Esophagus muscularis mucosa (tissue), 4 donors: ENCODE measurements around the gene CYBA. TPM values are rescaled to one million over a fixed set of nuclear protein-coding genes. Genes with fewer than 3 reads are reported as not detected.

Source experiments
- DNase-seq: peaks from one replicate; pipeline ENCODE4 v3.0.0-alpha.2; 2017; ENCODE audit errors: extremely low spot score
- H3K27ac ChIP-seq, 4 donors: fragments of 200-600 bp; sonication (generic); replicated peaks in 1 of 4; 1 replicate in 3 of 4; 2 replicates in 1 of 4; pipeline ENCODE4 v1.5.1; 2016 to 2019; ENCODE audit warnings: mild to moderate bottlenecking in 1 of 4
- H3K27me3 ChIP-seq, 4 donors: fragments of 200-600 bp; sonication (generic); one replicate each; pipeline versions ENCODE4 v1.5.1 to v1.6.0; 2016 to 2019
- H3K36me3 ChIP-seq, 4 donors: fragments of 200-600 bp; sonication (generic); one replicate each; pipeline ENCODE4 v1.5.1; 2016 to 2019
- H3K4me1 ChIP-seq, 4 donors: fragments of 200-600 bp; sonication (generic); one replicate each; pipeline ENCODE4 v1.5.1; 2016 to 2019
- H3K4me3 ChIP-seq, 4 donors: fragments of 200-600 bp; sonication (generic); 1 replicate in 2 of 4; 2 replicates in 2 of 4; pipeline ENCODE4 v1.5.1; 2016 to 2019; ENCODE audit warnings: mild to moderate bottlenecking in 4 of 4, moderate library complexity in 1 of 4
- H3K9me3 ChIP-seq, 4 donors: fragments of 200-600 bp; sonication (generic); 1 replicate in 3 of 4; 2 replicates in 1 of 4; pipeline ENCODE4 v1.5.1; 2016 to 2019
- CTCF ChIP-seq, 3 experiments: fragments of 200-600 bp in 2 of 3; fragments of 450-650 bp in 1 of 3; sonication (generic) in 2 of 3; IDR thresholded peaks; one replicate each; pipeline ENCODE4 v1.5.1; 2017 to 2019; ENCODE audit warnings: antibody characterized with exemption in 3 of 3, mild to moderate bottlenecking in 2 of 3, moderate library complexity in 1 of 3
- EP300 ChIP-seq: sonication (generic); formaldehyde crosslinking; IDR thresholded peaks from one replicate; pipeline ENCODE4 v1.6.1; 2017; ENCODE audit warnings: antibody characterized with exemption
- POLR2A ChIP-seq: fragments of 450-650 bp; IDR thresholded peaks from one replicate; pipeline ENCODE4 v1.6.1; 2017; ENCODE audit warnings: antibody characterized with exemption, moderate library complexity, mild to moderate bottlenecking, low read depth
- POLR2AphosphoS5 ChIP-seq, 2 donors: sonication (generic); formaldehyde crosslinking; IDR thresholded peaks; one replicate each; pipeline ENCODE4 v1.6.1; 2017; ENCODE audit warnings: antibody characterized with exemption in 2 of 2
- whole genome bisulfite sequencing: methylation state at CpG from one replicate; pipeline ENCODE4 v1.1.5; 2018; 5-methylcytosine and 5-hydroxymethylcytosine counted together
- intact Hi-C: fragments of 100-400 bp; cut with DNase I; formaldehyde crosslinking; loops from one replicate; pipeline ENCODE4 v1.15.1; 2023
- total RNA-seq, 4 donors: library from RNA; depleted of rRNA; stranded (reverse); fragments of >200 nt; gene quantifications; one replicate each; pipeline versions ENCODE4 v1.1.0 to v1.2.1, GENCODE V29; 2016

The CYBA gene
- total RNA-seq, 4 donors from 2014 or later, result 46.5 to 156 (median 99.2) TPM

GRCh38 chr16:88606148-88606757 is 44.6 kb downstream of the CYBA start:
- intact Hi-C loops, result no loop called here
- TF ChIP-seq EP300 (no peak), CTCF (IDR thresholded peaks at IDR 0.05) (no peak), POLR2A (no peak), POLR2AphosphoS5 (IDR thresholded peaks at IDR 0.05) (no peak)
- Histone ChIP-seq H3K27ac (no peak overlapping the region), H3K4me3 (no peak overlapping the region), H3K27me3 (no peaks in the 10 kb centered on the region), H3K9me3 (no peaks in the 10 kb centered on the region), H3K36me3 (peaks cover 33 to 96% (median 78%) of the 10 kb centered on the region in 4 donors), H3K4me1 (peaks cover 0 to 2% (median 0%) of the 10 kb centered on the region in 4 donors)
- WGBS, result 90% methylated on average over 17 of the region's 17 CpGs
- DNase-seq, result no peak

DNA sequence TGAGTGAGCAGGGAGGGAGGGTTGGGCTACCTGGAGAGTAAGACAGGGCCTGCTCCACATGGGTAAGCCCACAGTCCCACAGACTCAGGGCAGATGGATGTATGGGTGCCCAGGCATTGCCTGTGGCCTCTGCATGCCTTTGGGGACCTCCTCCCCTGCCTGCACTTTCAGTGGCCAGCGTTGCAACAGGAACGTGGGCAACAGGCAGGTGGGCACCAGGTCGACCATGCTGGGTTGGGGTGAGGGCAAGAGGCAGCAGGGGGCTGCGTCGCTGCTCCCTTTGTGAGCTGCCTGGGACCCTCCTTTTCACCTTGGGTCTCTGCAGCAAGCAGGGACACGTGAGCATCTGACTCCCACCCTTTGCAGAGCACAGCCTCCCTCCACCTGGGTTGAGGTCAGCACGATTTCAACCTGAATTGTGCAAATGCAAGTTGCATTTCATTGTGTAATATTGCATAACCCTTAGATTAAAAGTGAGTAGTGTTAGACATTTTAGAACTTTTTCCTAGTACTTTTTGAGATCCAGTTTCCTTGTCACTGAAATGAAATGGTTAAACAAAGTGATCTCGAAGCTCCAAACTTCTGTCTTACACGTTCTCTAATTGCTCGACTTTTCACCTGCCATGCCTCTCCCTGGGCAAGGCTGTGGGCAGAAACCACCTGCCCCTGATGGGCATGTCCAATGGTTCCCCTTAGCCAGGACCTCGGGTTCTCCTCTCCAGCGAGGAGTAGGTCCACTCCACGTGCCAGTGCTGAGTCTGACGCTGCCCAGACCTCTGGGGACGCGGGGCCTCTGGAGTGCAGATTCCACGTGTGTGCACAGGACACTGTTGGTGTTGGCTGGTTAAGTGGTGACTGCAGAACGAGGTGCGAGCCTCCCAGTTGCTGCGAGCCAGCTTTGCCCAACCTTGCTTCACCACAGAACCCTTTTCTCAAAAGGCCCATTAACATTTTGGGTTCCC is 45.4 kb downstream of the CYBA start:
- Histone ChIP-seq H3K36me3 (peaks cover 33 to 96% (median 78%) of the 10 kb centered on the region in 4 donors), H3K27ac (no peak overlapping the region)

GRCh38 chr16:88602091-88602490 is 48.8 kb downstream of the CYBA start:
- TF ChIP-seq POLR2A, result no peak
- no peak for TF ChIP-seq EP300
- no peak for TF ChIP-seq CTCF (IDR thresholded peaks at IDR 0.05)
- TF ChIP-seq POLR2AphosphoS5 (IDR thresholded peaks at IDR 0.05), result no peak
- no peak for DNase-seq
- peaks cover 38 to 93% (median 82%) of the 10 kb centered on the region in 4 donors for H3K36me3 ChIP-seq
- H3K9me3 ChIP-seq, result no peaks in the 10 kb centered on the region
- no peak overlapping the region for H3K4me3 ChIP-seq
- H3K27me3 ChIP-seq, result no peaks in the 10 kb centered on the region
- no peak overlapping the region for H3K27ac ChIP-seq
- H3K4me1 ChIP-seq, result peaks cover 21 to 32% (median 26%) of the 10 kb centered on the region in 4 donors
- intact Hi-C loops, result no loop called here
- WGBS, result 100% methylated on average over 3 of the region's 7 CpGs

More for the DNA sequence above, 45.4 kb downstream of the CYBA start:
- intact Hi-C loops, result no loop called here
- Histone ChIP-seq H3K4me1 (peaks cover 5 to 9% (median 6%) of the 10 kb centered on the region in 4 donors), H3K27me3 (no peaks in the 10 kb centered on the region), H3K9me3 (no peaks in the 10 kb centered on the region), H3K4me3 (no peak overlapping the region)
- DNase-seq, result no peak
- TF ChIP-seq POLR2AphosphoS5 (IDR thresholded peaks at IDR 0.05), result no peak
- TF ChIP-seq EP300, result no peak
- no peak for TF ChIP-seq CTCF (IDR thresholded peaks at IDR 0.05)
- TF ChIP-seq POLR2A, result no peak
- 73% methylated on average over 14 of the region's 20 CpGs for WGBS

DNA sequence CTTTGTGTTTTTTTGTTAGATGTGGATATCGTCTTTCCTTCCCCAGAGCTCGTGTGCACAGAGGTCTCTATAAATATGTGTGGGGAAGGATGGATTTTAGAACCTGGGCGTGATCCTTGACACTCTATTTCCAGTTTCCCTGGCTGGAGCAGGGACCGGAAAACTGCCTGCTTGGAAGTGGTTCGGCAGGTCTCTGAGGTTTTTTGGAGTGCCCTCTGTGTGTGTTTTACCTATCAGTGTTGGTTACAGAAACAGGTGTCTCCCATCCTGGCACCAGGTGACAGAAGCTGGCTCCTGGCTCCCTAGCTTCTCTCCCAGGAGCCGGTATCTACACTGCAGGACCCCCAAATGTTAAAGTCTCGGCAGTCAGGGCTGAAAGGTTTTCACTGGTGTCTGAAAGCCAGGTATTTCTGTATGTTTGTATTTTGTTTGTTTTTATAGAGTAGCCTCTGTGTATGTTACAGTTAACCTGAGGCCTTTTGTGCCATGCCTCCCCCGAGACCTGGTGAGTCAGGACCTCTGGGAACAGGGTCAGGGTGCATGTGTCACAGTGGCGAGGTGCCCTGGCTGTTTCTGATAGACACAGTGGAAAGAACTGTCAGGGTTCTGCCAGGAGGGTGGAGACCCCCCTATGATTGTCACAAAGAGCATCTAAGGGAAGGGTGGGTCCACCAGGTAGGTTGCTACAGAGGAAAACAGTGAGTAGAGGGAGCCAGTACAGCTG is 49.4 kb downstream of the CYBA start:
- H3K4me1 ChIP-seq, result peaks cover 21 to 32% (median 26%) of the 10 kb centered on the region in 4 donors
- no peak overlapping the region for H3K4me3 ChIP-seq
- H3K27me3 ChIP-seq, result no peaks in the 10 kb centered on the region
- H3K36me3 ChIP-seq, result peaks cover 38 to 87% (median 76%) of the 10 kb centered on the region in 4 donors
- no peaks in the 10 kb centered on the region for H3K9me3 ChIP-seq
- TF ChIP-seq EP300 (no peak), POLR2AphosphoS5 (IDR thresholded peaks at IDR 0.05) (no peak), CTCF (IDR thresholded peaks at IDR 0.05) (no peak), POLR2A (no peak)
- WGBS, result 82% methylated on average over 9 of the region's 9 CpGs
- no peak for DNase-seq
- H3K27ac ChIP-seq, result no peak overlapping the region
- intact Hi-C loops, result no loop called here
